Epithelial cell of proximal tubule (primary cell): ENCODE data around the gene TLL1. TPM values are rescaled to one million over a fixed set of nuclear protein-coding genes. Genes with fewer than 3 reads are reported as not detected.

Experiments used
- DNase-seq: peaks from one replicate; pipeline ENCODE4 v3.0.0-alpha.2; 2011; ENCODE audit warnings: low read depth
- H3K4me3 ChIP-seq: 2 replicates; pipeline ENCODE4 v1.5.1; 2011; ENCODE audit warnings: low read depth, mild to moderate bottlenecking, low read length
- CTCF ChIP-seq: conservative IDR thresholded peaks from 2 replicates; pipeline ENCODE4 v1.5.1; 2012; ENCODE audit warnings: low read depth, mild to moderate bottlenecking, low read length
- total RNA-seq: library from RNA; depleted of rRNA; stranded (reverse); fragments of >200 nt; gene quantifications from 2 replicates; pipeline ENCODE4 v1.2.3, GENCODE V29; 2015

TLL1 gene
- total RNA-seq, 1 donor from 2014 or later = 2.6 TPM

- H3K4me3 ChIP-seq = no peak overlapping the region
- no peak for TF ChIP-seq CTCF
- no peak for DNase-seq
Measured at GRCh38 chr4:165944900-165945299, 71.9 kb downstream of the TLL1 start.

GRCh38 chr4:165945991-165946390 is 73.0 kb downstream of the TLL1 start:
- no peak for TF ChIP-seq CTCF
- no peak overlapping the region for H3K4me3 ChIP-seq
- no peak for DNase-seq

GRCh38 chr4:165947019-165947418 is 74.0 kb downstream of the TLL1 start:
- DNase-seq = no peak
- TF ChIP-seq CTCF = no peak
- H3K4me3 ChIP-seq = no peak overlapping the region

- DNase-seq = no peak
- no peak for TF ChIP-seq CTCF
- H3K4me3 ChIP-seq = no peak overlapping the region
Measured at GRCh38 chr4:165953181-165953580, 80.1 kb downstream of the TLL1 start.

- DNase-seq = no peak
- no peak for TF ChIP-seq CTCF
- no peak overlapping the region for H3K4me3 ChIP-seq
Measured at GRCh38 chr4:165963621-165964020, 90.6 kb downstream of the TLL1 start.

GRCh38 chr4:165964591-165964990 is 91.6 kb downstream of the TLL1 start:
- no peak for TF ChIP-seq CTCF
- no peak overlapping the region for H3K4me3 ChIP-seq
- DNase-seq = no peak

- DNase-seq = no peak
- no peak for TF ChIP-seq CTCF
- no peak overlapping the region for H3K4me3 ChIP-seq
Measured at GRCh38 chr4:165965503-165965902, 92.5 kb downstream of the TLL1 start.
